ENCODE data around the gene ZNF516. TPM values are rescaled to one million over a fixed set of nuclear protein-coding genes. Genes with fewer than 3 reads are reported as not detected.

ZNF516 gene
- total RNA-seq, 1 donor from 2014 or later, result 83.2 TPM

- Mint-ChIP-seq H3K27me3 (ENCODE audit: unreplicated experiment) (no peaks in the 10 kb centered on the region), H3K27ac (ENCODE audit: unreplicated experiment) (no peak overlapping the region), H3K36me3 (ENCODE audit: low read depth, unreplicated experiment) (no peaks in the 10 kb centered on the region), H3K4me3 (ENCODE audit: unreplicated experiment) (no peak overlapping the region), H3K9me3 (ENCODE audit: unreplicated experiment) (no peaks in the 10 kb centered on the region), H3K4me1 (ENCODE audit: unreplicated experiment) (no peaks in the 10 kb centered on the region)
- TF ChIP-seq CTCF (IDR thresholded peaks at IDR 0.05; ENCODE audit: unreplicated experiment), result no peak
- DNase-seq (ENCODE audit: low spot score), result no peak
These were observed 180.5 kb downstream of the ZNF516 start for GRCh38 chr18:76314496-76314895.

GRCh38 chr18:76314015-76314414 is 181.0 kb downstream of the ZNF516 start:
- no peaks in the 10 kb centered on the region for H3K4me1 Mint-ChIP-seq (ENCODE audit: unreplicated experiment)
- TF ChIP-seq CTCF (IDR thresholded peaks at IDR 0.05; ENCODE audit: unreplicated experiment), result no peak
- H3K27me3 Mint-ChIP-seq (ENCODE audit: unreplicated experiment), result no peaks in the 10 kb centered on the region
- no peaks in the 10 kb centered on the region for H3K36me3 Mint-ChIP-seq (ENCODE audit: low read depth, unreplicated experiment)
- H3K27ac Mint-ChIP-seq (ENCODE audit: unreplicated experiment), result no peak overlapping the region
- no peak for DNase-seq (ENCODE audit: low spot score)
- no peaks in the 10 kb centered on the region for H3K9me3 Mint-ChIP-seq (ENCODE audit: unreplicated experiment)
- no peak overlapping the region for H3K4me3 Mint-ChIP-seq (ENCODE audit: unreplicated experiment)
